A549 (cell line): Measurements from ENCODE around the gene DUOX2. TPM values are rescaled to one million over a fixed set of nuclear protein-coding genes. Genes with fewer than 3 reads are reported as not detected.

Experiments
- ATAC-seq, 2 experiments: fragments of 200-7000 bp in 1 of 2; fragments of >200 bp in 1 of 2; cut with Nextera tagmentation in 1 of 2; cut with Tn5 transposase in 1 of 2; 3 replicates each; pipeline versions ENCODE4 v1.8.0 to v1.9.1; 2018 to 2020; ENCODE audit warnings: mild to moderate bottlenecking in 1 of 2, moderate library complexity in 1 of 2
- CTCF ChIA-PET: fragments of 300-600 bp; sonication (Branson Sonifier 250); formaldehyde crosslinking; extraction: SDS; loops from one replicate; lab custom pipeline; 2021; ENCODE audit warnings: antibody characterized with exemption, inconsistent platforms; lab: Yijun Ruan, JAX
- POLR2A ChIA-PET: fragments of 350-600 bp; formaldehyde crosslinking; extraction: SDS; loops from one replicate; lab custom pipeline; 2021; ENCODE audit warnings: antibody characterized with exemption, inconsistent platforms; lab: Yijun Ruan, JAX
- DNase-seq, 2 experiments: peaks; one replicate each; pipeline versions ENCODE4 v3.0.0 to v3.0.0-alpha.2; 2011 to 2016; ENCODE audit warnings: low read depth in 1 of 2, low spot score in 1 of 2
- FAIRE-seq: peaks from 2 replicates; lab custom pipeline; 2011; peaks lifted over from hg19 to GRCh38; lab: Jason Lieb, UNC
- H3K27ac ChIP-seq, 2 experiments: fragments of >200 bp; sonication (Bioruptor Twin); formaldehyde crosslinking; 3 replicates each; pipeline ENCODE4 v1.5.1; 2016 to 2017
- H3K4me1 ChIP-seq: fragments of >200 bp; sonication (Bioruptor Twin); formaldehyde crosslinking; 3 replicates; pipeline ENCODE4 v1.6.1; 2016
- H3K4me2 ChIP-seq: fragments of >200 bp; sonication (Bioruptor Twin); formaldehyde crosslinking; 3 replicates; pipeline ENCODE4 v1.6.1; 2016
- H3K4me3 ChIP-seq: fragments of >200 bp; sonication (Bioruptor Twin); formaldehyde crosslinking; 3 replicates; pipeline ENCODE4 v1.5.1; 2016
- H3K9me3 ChIP-seq: fragments of >200 bp; sonication (Bioruptor Twin); formaldehyde crosslinking; 3 replicates; pipeline ENCODE4 v1.6.1; 2016
- CBX2 ChIP-seq: fragments of 200-600 bp; sonication (generic); IDR thresholded peaks from 2 replicates; pipeline ENCODE4 v1.6.1; 2016; ENCODE audit warnings: low read depth, mild to moderate bottlenecking, borderline replicate concordance
- CHD2 ChIP-seq: fragments of 150-350 bp; IDR thresholded peaks from 2 replicates; pipeline ENCODE4 v1.6.1; 2014; ENCODE audit warnings: low read length; ENCODE audit not compliant: partially characterized antibody
- E2F6 ChIP-seq: IDR thresholded peaks from 2 replicates; pipeline ENCODE4 v1.6.1; 2012; ENCODE audit warnings: low read depth, borderline replicate concordance
- EHF ChIP-seq: fragments of 250-450 bp; sonication (Bioruptor Pico); IDR thresholded peaks from 2 replicates; pipeline ENCODE4 v1.5.0; 2020; ENCODE audit warnings: mild to moderate bottlenecking
- FOSB ChIP-seq: fragments of 250-450 bp; sonication (Bioruptor Pico); IDR thresholded peaks from 2 replicates; pipeline ENCODE4 v1.5.0; 2020; ENCODE audit warnings: mild to moderate bottlenecking, moderate library complexity
- FOXS1 ChIP-seq: fragments of 250-450 bp; sonication (Bioruptor Pico); IDR thresholded peaks from 2 replicates; pipeline ENCODE4 v1.5.0; 2020; ENCODE audit warnings: mild to moderate bottlenecking, moderate library complexity
- GATA3 ChIP-seq: IDR thresholded peaks from 2 replicates; pipeline ENCODE4 v1.6.1; 2012; ENCODE audit warnings: borderline replicate concordance
- HEYL ChIP-seq: fragments of 250-450 bp; sonication (Bioruptor Pico); IDR thresholded peaks from 2 replicates; pipeline ENCODE4 v1.8.0; 2021; ENCODE audit warnings: mild to moderate bottlenecking, moderate library complexity
- HMGXB4 ChIP-seq: fragments of 250-450 bp; sonication (Bioruptor Pico); IDR thresholded peaks from 2 replicates; pipeline ENCODE4 v1.5.0; 2021; ENCODE audit warnings: mild to moderate bottlenecking, moderate library complexity, borderline replicate concordance
- HOXB5 ChIP-seq: fragments of 250-450 bp; sonication (Bioruptor Pico); IDR thresholded peaks from 2 replicates; pipeline ENCODE4 v1.5.0; 2020; ENCODE audit warnings: mild to moderate bottlenecking, moderate library complexity
- JUNB ChIP-seq: fragments of >200 bp; sonication (Bioruptor Twin); formaldehyde crosslinking; IDR thresholded peaks from 2 replicates; pipeline ENCODE4 v1.6.1; 2016
- MAFK ChIP-seq: fragments of 450-650 bp; IDR thresholded peaks from 2 replicates; pipeline ENCODE4 v1.6.1; 2014; ENCODE audit not compliant: partially characterized antibody
- NFE2L2 ChIP-seq: fragments of 150-350 bp; conservative IDR thresholded peaks from 2 replicates; pipeline ENCODE4 v1.6.1; 2014; ENCODE audit warnings: low read length
- POLR2A ChIP-seq: IDR thresholded peaks from 2 replicates; pipeline ENCODE4 v1.6.1; 2012; ENCODE audit warnings: mild to moderate bottlenecking, low read length
- POLR2AphosphoS2 ChIP-seq: conservative IDR thresholded peaks from 2 replicates; pipeline ENCODE4 v1.6.1; 2012; ENCODE audit warnings: low read length, improper control_type of control experiment, inconsistent platforms
- REST ChIP-seq: fragments of 200-600 bp; sonication (generic); IDR thresholded peaks from 2 replicates; pipeline ENCODE4 v1.6.1; 2016; ENCODE audit warnings: antibody characterized with exemption, mild to moderate bottlenecking, moderate library complexity
- RNF2 ChIP-seq: fragments of 200-600 bp; sonication (generic); IDR thresholded peaks from 2 replicates; pipeline ENCODE4 v1.6.1; 2016; ENCODE audit warnings: low read depth, mild to moderate bottlenecking, antibody characterized with exemption, moderate library complexity, borderline replicate concordance
- SMC3 ChIP-seq: fragments of >200 bp; sonication (Bioruptor Twin); formaldehyde crosslinking; IDR thresholded peaks from 3 replicates; pipeline ENCODE4 v1.6.1; 2018; ENCODE audit warnings: inconsistent platforms
- ZC3H11A ChIP-seq: fragments of 450-650 bp; IDR thresholded peaks from 2 replicates; pipeline ENCODE4 v1.6.1; 2014; ENCODE audit warnings: antibody characterized with exemption, mild to moderate bottlenecking
- WGBS: methylation state at CpG from one replicate; pipeline ENCODE4 v1.1.6; 2017; ENCODE audit errors: missing lambda C conversion rate; 5-methylcytosine and 5-hydroxymethylcytosine counted together
- polyA plus RNA-seq, 4 experiments: library from polyadenylated mRNA; depleted of rRNA in 3 of 4; stranded (reverse); fragments of >200 nt; fragmentation: RNase III in 1 of 4; extraction: RNeasy Plus Mini Kit Qiagen cat#74134 plus additional on column Dnase treatment in 1 of 4; gene quantifications; 2 replicates in 3 of 4; 3 replicates in 1 of 4; pipeline ENCODE4 v1.2.3, GENCODE V29; 2011 to 2017
- TF ChIP-seq, protein P1 (sequence below): fragments of 450-650 bp; IDR thresholded peaks from 2 replicates; pipeline ENCODE4 v1.6.1; 2014; ENCODE audit warnings: antibody characterized with exemption
- TF ChIP-seq, protein P2 (sequence below): fragments of >200 bp; sonication (Bioruptor Twin); formaldehyde crosslinking; IDR thresholded peaks from 2 replicates; pipeline ENCODE4 v1.6.1; 2016
- TF ChIP-seq, protein P3 (sequence below): fragments of >200 bp; sonication (Bioruptor Twin); formaldehyde crosslinking; IDR thresholded peaks from 3 replicates; pipeline ENCODE4 v1.5.1; 2016
- TF ChIP-seq, protein P4 (sequence below): IDR thresholded peaks from 2 replicates; pipeline ENCODE4 v1.6.1; 2012

DUOX2 gene
- polyA plus RNA-seq, 2 of the 4 experiments (the other 2 are of a cell fraction): 0.05 to 0.06 TPM

DNA sequence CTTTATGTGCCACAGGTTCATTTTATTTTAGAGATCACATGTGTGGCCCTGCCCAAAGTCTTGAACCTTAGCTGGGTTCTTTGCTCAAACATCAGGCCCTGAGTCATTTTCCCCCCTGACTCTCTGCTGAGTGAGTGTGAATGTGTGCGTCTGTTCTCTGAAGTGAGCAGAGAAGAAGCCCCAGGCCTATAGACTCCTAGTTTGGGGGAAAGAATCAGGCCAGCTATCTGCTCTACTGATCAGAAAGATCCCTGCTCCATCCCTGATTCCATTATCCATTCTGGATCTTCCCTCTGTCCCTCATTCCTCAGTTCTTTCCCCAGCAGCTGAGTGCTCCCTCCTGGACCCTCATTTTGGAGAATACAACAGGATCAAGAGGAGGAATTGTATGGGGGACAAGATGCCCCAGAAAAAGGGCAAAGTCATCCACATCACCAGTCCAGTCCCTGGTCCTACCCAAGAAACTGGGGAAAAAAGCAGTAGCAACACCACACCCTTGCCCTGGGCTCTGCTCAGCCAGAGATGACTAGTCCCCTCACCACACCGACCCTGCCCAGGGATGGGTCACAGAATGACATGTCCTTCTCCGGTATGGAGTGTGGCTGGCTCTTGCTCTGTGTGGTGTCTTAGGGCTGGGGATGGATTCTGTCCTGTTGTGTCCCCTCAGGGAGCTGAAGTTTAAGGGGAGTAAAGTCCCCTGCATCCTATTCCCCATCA, 19.0 kb upstream of the DUOX2 start:
- no peaks in the 10 kb centered on the region for H3K4me1 ChIP-seq
- FAIRE-seq: no peak
- no peak overlapping the region for H3K27ac ChIP-seq
- TF ChIP-seq, protein P1, sequence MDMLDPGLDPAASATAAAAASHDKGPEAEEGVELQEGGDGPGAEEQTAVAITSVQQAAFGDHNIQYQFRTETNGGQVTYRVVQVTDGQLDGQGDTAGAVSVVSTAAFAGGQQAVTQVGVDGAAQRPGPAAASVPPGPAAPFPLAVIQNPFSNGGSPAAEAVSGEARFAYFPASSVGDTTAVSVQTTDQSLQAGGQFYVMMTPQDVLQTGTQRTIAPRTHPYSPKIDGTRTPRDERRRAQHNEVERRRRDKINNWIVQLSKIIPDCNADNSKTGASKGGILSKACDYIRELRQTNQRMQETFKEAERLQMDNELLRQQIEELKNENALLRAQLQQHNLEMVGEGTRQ: no peak
- TF ChIP-seq CHD2 (no peak), GATA3 (no peak), HOXB5 (CRISPR knock-in tag) (no peak)
- TF ChIP-seq, protein P2, sequence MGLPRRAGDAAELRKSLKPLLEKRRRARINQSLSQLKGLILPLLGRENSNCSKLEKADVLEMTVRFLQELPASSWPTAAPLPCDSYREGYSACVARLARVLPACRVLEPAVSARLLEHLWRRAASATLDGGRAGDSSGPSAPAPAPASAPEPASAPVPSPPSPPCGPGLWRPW: no peak
- TF ChIP-seq, protein P3, sequence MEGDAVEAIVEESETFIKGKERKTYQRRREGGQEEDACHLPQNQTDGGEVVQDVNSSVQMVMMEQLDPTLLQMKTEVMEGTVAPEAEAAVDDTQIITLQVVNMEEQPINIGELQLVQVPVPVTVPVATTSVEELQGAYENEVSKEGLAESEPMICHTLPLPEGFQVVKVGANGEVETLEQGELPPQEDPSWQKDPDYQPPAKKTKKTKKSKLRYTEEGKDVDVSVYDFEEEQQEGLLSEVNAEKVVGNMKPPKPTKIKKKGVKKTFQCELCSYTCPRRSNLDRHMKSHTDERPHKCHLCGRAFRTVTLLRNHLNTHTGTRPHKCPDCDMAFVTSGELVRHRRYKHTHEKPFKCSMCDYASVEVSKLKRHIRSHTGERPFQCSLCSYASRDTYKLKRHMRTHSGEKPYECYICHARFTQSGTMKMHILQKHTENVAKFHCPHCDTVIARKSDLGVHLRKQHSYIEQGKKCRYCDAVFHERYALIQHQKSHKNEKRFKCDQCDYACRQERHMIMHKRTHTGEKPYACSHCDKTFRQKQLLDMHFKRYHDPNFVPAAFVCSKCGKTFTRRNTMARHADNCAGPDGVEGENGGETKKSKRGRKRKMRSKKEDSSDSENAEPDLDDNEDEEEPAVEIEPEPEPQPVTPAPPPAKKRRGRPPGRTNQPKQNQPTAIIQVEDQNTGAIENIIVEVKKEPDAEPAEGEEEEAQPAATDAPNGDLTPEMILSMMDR: no peak
- ATAC-seq: peak in 1 of 2 experiments; percentile 17; a peak in 2 of 6 replicates
- H3K4me3 ChIP-seq: no peak overlapping the region
- no peaks in the 10 kb centered on the region for H3K9me3 ChIP-seq
- no peak overlapping the region for H3K4me2 ChIP-seq
- POLR2A ChIA-PET: no interaction called here
- CTCF ChIA-PET: interaction anchor here (0.9 to 2.1 kb wide), 3 partner anchors 11 to 30 kb away, joined by 4 to 6 read pairs (median 5); no protein-coding TSS in a partner anchor
- no peak for DNase-seq
- WGBS: 71% methylated on average over 3 of the region's 3 CpGs

GRCh38 chr15:45131510-45131909, 17.5 kb upstream of the DUOX2 start:
- ATAC-seq (no peak), FAIRE-seq (no peak), DNase-seq (no peak)
- ChIA-PET CTCF (interaction anchor here (0.9 kb wide), 1 partner anchor 9 kb away, joined by 3 read pairs; no protein-coding TSS in a partner anchor), POLR2A (no interaction called here)
- Histone ChIP-seq H3K4me1 (no peaks in the 10 kb centered on the region), H3K4me3 (no peak overlapping the region), H3K4me2 (no peak overlapping the region), H3K9me3 (no peaks in the 10 kb centered on the region), H3K27ac (no peak overlapping the region)
- TF ChIP-seq POLR2AphosphoS2: no peak
- TF ChIP-seq, protein P2: no peak
- no peak for TF ChIP-seq CBX2
- no peak for TF ChIP-seq GATA3
- no peak for TF ChIP-seq RNF2
- TF ChIP-seq, protein P4, sequence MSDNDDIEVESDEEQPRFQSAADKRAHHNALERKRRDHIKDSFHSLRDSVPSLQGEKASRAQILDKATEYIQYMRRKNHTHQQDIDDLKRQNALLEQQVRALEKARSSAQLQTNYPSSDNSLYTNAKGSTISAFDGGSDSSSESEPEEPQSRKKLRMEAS: no peak
- no peak for TF ChIP-seq HEYL
- no peak for TF ChIP-seq FOXS1 (CRISPR knock-in tag)
- no peak for TF ChIP-seq FOSB (CRISPR knock-in tag)
- TF ChIP-seq REST: no peak
- no peak for TF ChIP-seq EHF (CRISPR knock-in tag)
- TF ChIP-seq MAFK: no peak
- TF ChIP-seq SMC3: no peak
- no peak for TF ChIP-seq HMGXB4 (CRISPR knock-in tag)
- TF ChIP-seq POLR2A: no peak
- no peak for TF ChIP-seq JUNB
- TF ChIP-seq ZC3H11A: no peak
- TF ChIP-seq E2F6: no peak
- no peak for TF ChIP-seq NFE2L2
- no peak for TF ChIP-seq HOXB5 (CRISPR knock-in tag)
- 72% methylated on average over 3 of the region's 3 CpGs for WGBS
